ENCODE data around the gene ANKRD13C. TPM values are rescaled to one million over a fixed set of nuclear protein-coding genes. Genes with fewer than 3 reads are reported as not detected.

The ANKRD13C gene
- total and polyA plus RNA-seq, 2 of the 4 experiments (the other 2 are of a cell fraction) = 8.3 to 10.9 TPM

DNA sequence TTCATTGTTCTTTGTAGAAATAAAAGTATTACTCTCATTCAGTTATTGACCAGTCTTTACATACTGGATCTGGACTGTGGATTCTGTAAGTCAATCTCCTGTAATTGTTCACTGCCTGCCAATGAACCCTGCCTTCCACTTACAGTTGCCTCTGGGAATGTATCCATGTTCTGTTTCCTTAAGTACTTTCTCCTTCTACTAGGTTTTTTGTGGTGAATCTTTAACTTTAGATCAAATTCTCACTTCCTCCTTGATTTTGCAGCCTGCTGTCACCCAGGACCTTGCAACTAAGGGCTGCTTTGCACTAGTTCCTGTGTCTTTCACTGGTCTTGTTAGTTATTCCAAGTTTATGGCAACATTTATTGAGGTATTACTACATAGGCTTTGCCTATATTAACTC, 28.2 kb upstream of the ANKRD13C start:
- no peaks in the 10 kb centered on the region for H3K9me1 ChIP-seq (ENCODE audit: insufficient read depth, low read length)
- no peak overlapping the region for H2BK15ac ChIP-seq (ENCODE audit: low read depth, low read length)
- H3K9ac ChIP-seq (ENCODE audit: low read depth, low read length) = no peak overlapping the region
- H3K36me3 ChIP-seq (ENCODE audit: control insufficient read depth, insufficient read depth, low read length) = no peaks in the 10 kb centered on the region
- no peak overlapping the region for H4K8ac ChIP-seq (ENCODE audit: low read depth in 2 of 2, low read length in 2 of 2)
- no peak overlapping the region for H2AK5ac ChIP-seq (ENCODE audit: low read depth, low read length)
- no peak overlapping the region for H3K23ac ChIP-seq (ENCODE audit: low read depth, low read length)
- no peak overlapping the region for H3K4ac ChIP-seq (ENCODE audit: low read depth, low read length)
- H2AK9ac ChIP-seq (replicated peaks; ENCODE audit: low read depth, low read length, poor library complexity) = no peak overlapping the region
- dilution Hi-C loops (cut with HindIII; ENCODE audit: low sequenced_read_pairs, unreplicated experiment) (no loop called here), intact Hi-C loops (cut with micrococcal nuclease) (no loop called here), in situ Hi-C loops (cut with MboI; ENCODE audit: low sequenced_read_pairs) (no loop called here)
- H4K20me1 ChIP-seq (ENCODE audit: insufficient read depth, low read length) = no peaks in the 10 kb centered on the region
- ATAC-seq (ENCODE audit: low read depth) (no peak), DNase-seq (no peak)
- TF ChIP-seq RCOR1 (IDR thresholded peaks at IDR 0.05; ENCODE audit: insufficient replicate concordance, low read length) = no peak
- TF ChIP-seq CEBPB (IDR thresholded peaks at IDR 0.05; ENCODE audit: low read depth, low read length) = no peak
- no peak for TF ChIP-seq MXI1 (IDR thresholded peaks at IDR 0.05; ENCODE audit: borderline replicate concordance, low read depth, low read length)
- TF ChIP-seq BHLHE40 (IDR thresholded peaks at IDR 0.05; ENCODE audit: low read depth, low read length) = no peak
- H3K56ac ChIP-seq (ENCODE audit: extremely low read depth, insufficient read depth, low read length) = no peak overlapping the region
- H2BK120ac ChIP-seq (ENCODE audit: low read depth, low read length) = no peak overlapping the region
- H2BK20ac ChIP-seq (ENCODE audit: low read depth, low read length) = no peak overlapping the region
- no peak overlapping the region for H2BK5ac ChIP-seq (ENCODE audit: low read depth, low read length, poor library complexity, severe bottlenecking)
- CTCF ChIA-PET = no interaction called here
- no peak overlapping the region for H4K91ac ChIP-seq (ENCODE audit: insufficient read depth, low read depth, low read length)
- no peaks in the 10 kb centered on the region for H3K9me3 ChIP-seq (ENCODE audit: control insufficient read depth, insufficient read depth, low read length)
- H3K4me3 ChIP-seq (ENCODE audit: insufficient read depth, low read depth, low read length) = no peak overlapping the region
- no peaks in the 10 kb centered on the region for H3K79me1 ChIP-seq (ENCODE audit: low read depth in 1 of 2, low read length in 2 of 2)
- H3K14ac ChIP-seq (replicated peaks; ENCODE audit: low read depth, low read length) = no peak overlapping the region
- no peak overlapping the region for H2AFZ ChIP-seq (replicated peaks; ENCODE audit: low read length, poor library complexity)
- no peak overlapping the region for H3K27ac ChIP-seq (ENCODE audit: insufficient read depth, low read length)
- POLR2A ChIA-PET (ENCODE audit: unreplicated experiment) = no interaction called here
- BruUV-seq (replicated peaks) = no TSS peak
- H3K4me2 ChIP-seq (ENCODE audit: low read depth, low read length) = no peak overlapping the region
- H3K4me1 ChIP-seq (ENCODE audit: control insufficient read depth, insufficient read depth, low read length) = no peaks in the 10 kb centered on the region
- no peak overlapping the region for H3K18ac ChIP-seq (ENCODE audit: low read depth, low read length)
- H3K27me3 ChIP-seq (ENCODE audit: control insufficient read depth, insufficient read depth, low read length) = no peaks in the 10 kb centered on the region
- no peak overlapping the region for H4K5ac ChIP-seq (ENCODE audit: low read depth, low read length)
